Left lung (tissue), 10 donors: Measurements from ENCODE around the gene ZBTB40. TPM values are rescaled to one million over a fixed set of nuclear protein-coding genes. Genes with fewer than 3 reads are reported as not detected.

Source experiments
- ATAC-seq: fragments of 200-7000 bp; cut with Tn5 transposase; one replicate; pipeline ENCODE4 v1.9.1; 2020; ENCODE audit warnings: moderate library complexity
- DNase-seq, 4 donors: peaks; one replicate each; pipeline ENCODE4 v3.0.0-alpha.2; 2013 to 2020
- H3K27ac ChIP-seq, 2 donors: fragments of 200-600 bp; sonication (generic) in 1 of 2; one replicate each; pipeline versions ENCODE4 v1.5.0 to v1.8.0; 2020 to 2021
- H3K27me3 ChIP-seq, 2 donors: fragments of 200-600 bp; sonication (generic) in 1 of 2; one replicate each; pipeline versions ENCODE4 v1.5.0 to v1.8.0; 2020 to 2021
- H3K36me3 ChIP-seq, 2 donors: fragments of 200-600 bp; sonication (generic) in 1 of 2; one replicate each; pipeline versions ENCODE4 v1.5.0 to v1.8.0; 2020 to 2021
- H3K4me1 ChIP-seq, 2 donors: fragments of 200-600 bp; one replicate each; pipeline ENCODE4 v1.8.0; 2021
- H3K4me3 ChIP-seq, 2 donors: fragments of 200-600 bp; sonication (generic) in 1 of 2; one replicate each; pipeline versions ENCODE4 v1.5.0 to v1.8.0; 2020 to 2021; ENCODE audit warnings: mild to moderate bottlenecking in 1 of 2
- H3K9me3 ChIP-seq, 2 donors: fragments of 200-600 bp; sonication (generic) in 1 of 2; one replicate each; pipeline versions ENCODE4 v1.5.0 to v1.8.0; 2020 to 2021
- CTCF ChIP-seq, 2 donors: fragments of 200-600 bp; sonication (generic) in 1 of 2; IDR thresholded peaks; one replicate each; pipeline versions ENCODE4 v1.5.0 to v1.8.0; 2021; ENCODE audit warnings: antibody characterized with exemption in 2 of 2
- intact Hi-C, 2 donors: fragments of 100-400 bp; cut with DNase I; formaldehyde crosslinking; loops; one replicate each; pipeline versions ENCODE4 v1.11.2 to v1.14.2; 2022
- polyA plus RNA-seq, 6 donors: library from polyadenylated mRNA; unstranded; fragments of 120-200 nt; gene quantifications; one replicate each; pipeline ENCODE4 v1.2.1, GENCODE V29; 2013; ENCODE audit not compliant: insufficient read length in 6 of 6
- total RNA-seq, 2 donors: library from RNA; stranded (reverse); fragmentation: NEBNext Ultra II Directional; extraction: Animal tissue kit (Norgen Biotek cat#: 25700); gene quantifications; one replicate each; pipeline ENCODE4 v1.2.1, GENCODE V29; 2021
- donor health status: DM: no; HTN: yes; CAD: no.
- donor health status: DM: no; HTN: no; CAD: no.

The ZBTB40 gene
- total and polyA plus RNA-seq, 8 donors = 16.0 to 24.8 (median 21.0) TPM

- Histone ChIP-seq H3K9me3 (no peaks in the 10 kb centered on the region), H3K4me1 (peaks cover 0 to 6% of the 10 kb centered on the region in 2 donors), H3K36me3 (peaks cover 0 to 75% of the 10 kb centered on the region in 2 donors), H3K4me3 (no peak overlapping the region), H3K27ac (no peak overlapping the region), H3K27me3 (no peaks in the 10 kb centered on the region)
- ATAC-seq = no peak
- intact Hi-C loops = no loop called here
- TF ChIP-seq CTCF (IDR thresholded peaks at IDR 0.05) = no peak
- no peak for DNase-seq
Measured at GRCh38 chr1:22527555-22528296, 76.1 kb downstream of the ZBTB40 start.

- TF ChIP-seq CTCF (IDR thresholded peaks at IDR 0.05) = no peak
- peaks cover 0 to 6% of the 10 kb centered on the region in 2 donors for H3K4me1 ChIP-seq
Measured at GRCh38 chr1:22528451-22528850, 76.8 kb downstream of the ZBTB40 start.

GRCh38 chr1:22529901-22530621 is 78.4 kb downstream of the ZBTB40 start:
- Histone ChIP-seq H3K27ac (peak overlapping the region in 1 of 2 donors; percentile 39), H3K4me1 (peaks cover 0 to 6% of the 10 kb centered on the region in 2 donors), H3K9me3 (no peaks in the 10 kb centered on the region), H3K27me3 (no peaks in the 10 kb centered on the region), H3K4me3 (no peak overlapping the region), H3K36me3 (peaks cover 0 to 63% of the 10 kb centered on the region in 2 donors)
- TF ChIP-seq CTCF (IDR thresholded peaks at IDR 0.05) = no peak
- peak in 2 of 4 donors; percentile 84 to 89 for DNase-seq
- intact Hi-C loops = no loop called here
- ATAC-seq = peak; percentile 38

More at GRCh38 chr1:22528451-22528850, 76.8 kb downstream of the ZBTB40 start:
- DNase-seq = no peak
- H3K36me3 ChIP-seq = peaks cover 0 to 70% of the 10 kb centered on the region in 2 donors
- ATAC-seq = no peak
- H3K4me3 ChIP-seq = no peak overlapping the region
- intact Hi-C loops = no loop called here
- no peak overlapping the region for H3K27ac ChIP-seq
- no peaks in the 10 kb centered on the region for H3K27me3 ChIP-seq
- no peaks in the 10 kb centered on the region for H3K9me3 ChIP-seq

GRCh38 chr1:22530715-22531114 is 79.1 kb downstream of the ZBTB40 start:
- intact Hi-C loops = no loop called here

More at GRCh38 chr1:22530715-22531114, 79.1 kb downstream of the ZBTB40 start:
- Histone ChIP-seq H3K36me3 (peaks cover 0 to 56% of the 10 kb centered on the region in 2 donors), H3K4me3 (no peak overlapping the region), H3K9me3 (no peaks in the 10 kb centered on the region), H3K27me3 (no peaks in the 10 kb centered on the region), H3K27ac (peak overlapping the region in 1 of 2 donors; percentile 39), H3K4me1 (peaks cover 0 to 6% of the 10 kb centered on the region in 2 donors)
- peak in 1 of 4 donors; percentile 17 for DNase-seq
- no peak for ATAC-seq
- TF ChIP-seq CTCF (IDR thresholded peaks at IDR 0.05) = no peak
